ENCODE measurements around the gene RASA2.

GRCh38 chr3:141455603-141456300 is 31.1 kb upstream of the RASA2 start:
- TF ChIP-seq POLR2A (IDR thresholded peaks at IDR 0.05; ENCODE audit: low read depth) (no peak), POLR2AphosphoS5 (IDR thresholded peaks at IDR 0.05) (no peak), CTCF (IDR thresholded peaks at IDR 0.05) (no peak), EP300 (IDR thresholded peaks at IDR 0.05) (no peak)
